T-helper 2 cell (primary cell): Measurements from ENCODE around the gene NUP42.
"Not testable (repeated sequence)": the region's sequence is repeated elsewhere in the genome, so short reads cannot be mapped to it uniquely, and the experiment has no call there.

Source experiments
- DNase-seq, 5 experiments: peaks; one replicate each; pipeline versions ENCODE4 v3.0.0 to v3.0.0-alpha.2; 2012 to 2022

Gene NUP42

DNA sequence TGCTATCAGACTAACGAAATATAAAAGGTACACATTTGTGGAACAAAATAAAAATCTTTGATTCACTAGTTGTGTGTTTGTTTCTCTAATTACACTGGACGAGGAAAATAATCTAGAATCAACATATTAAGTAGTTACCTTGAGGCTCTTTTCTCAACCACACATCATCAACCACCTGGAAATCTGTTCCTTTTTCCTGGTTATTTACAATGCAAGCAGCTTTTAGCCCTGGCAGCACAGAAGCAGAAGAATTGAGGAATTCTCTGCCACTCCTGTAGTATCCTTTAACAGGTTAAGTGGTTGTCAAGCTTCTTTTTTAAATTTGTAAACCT is 23.7 kb downstream of the NUP42 start:
- no peak for DNase-seq

DNA sequence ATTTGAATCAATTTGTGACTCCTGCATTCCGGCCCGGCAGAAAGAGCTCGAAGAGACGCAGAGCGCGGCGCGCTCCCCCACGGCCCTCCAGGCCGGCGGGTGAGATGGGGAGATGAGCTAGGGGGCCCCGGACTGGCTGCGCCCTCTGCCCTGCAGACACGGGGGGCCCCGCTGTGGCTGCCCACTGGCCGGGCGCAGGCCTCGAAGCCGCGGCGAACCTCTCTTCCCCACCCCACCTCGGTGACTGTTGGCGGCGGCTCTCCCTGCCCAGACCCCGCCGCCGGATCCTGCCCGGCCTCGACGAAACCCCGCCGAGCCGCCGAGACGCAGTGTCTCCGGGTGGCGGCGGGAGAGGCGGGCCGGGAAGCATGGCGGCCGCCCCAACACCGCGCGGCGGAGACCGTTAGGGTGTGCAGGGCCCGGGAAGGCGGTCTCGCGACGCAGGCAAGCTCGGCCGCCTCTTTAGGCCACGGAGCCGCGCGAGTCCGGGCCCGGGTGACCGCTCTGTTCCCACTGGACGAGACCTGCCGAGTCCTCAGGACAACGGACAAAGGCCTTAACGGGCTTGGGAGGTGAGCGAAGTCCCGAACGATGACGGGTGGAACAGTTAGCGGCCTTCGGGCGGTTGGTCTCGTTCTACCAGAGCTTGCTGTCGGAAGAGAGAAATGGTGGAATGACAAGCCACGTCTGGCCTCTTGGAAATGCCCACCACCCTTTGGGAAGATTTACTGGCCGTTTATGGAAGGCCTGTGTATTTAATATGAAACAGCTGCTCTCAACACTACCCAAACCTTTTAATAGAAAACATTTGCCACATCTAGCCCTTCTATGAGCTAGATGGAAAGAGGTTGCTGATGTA is 24.3 kb downstream of the NUP42 start:
- no peak for DNase-seq

DNA sequence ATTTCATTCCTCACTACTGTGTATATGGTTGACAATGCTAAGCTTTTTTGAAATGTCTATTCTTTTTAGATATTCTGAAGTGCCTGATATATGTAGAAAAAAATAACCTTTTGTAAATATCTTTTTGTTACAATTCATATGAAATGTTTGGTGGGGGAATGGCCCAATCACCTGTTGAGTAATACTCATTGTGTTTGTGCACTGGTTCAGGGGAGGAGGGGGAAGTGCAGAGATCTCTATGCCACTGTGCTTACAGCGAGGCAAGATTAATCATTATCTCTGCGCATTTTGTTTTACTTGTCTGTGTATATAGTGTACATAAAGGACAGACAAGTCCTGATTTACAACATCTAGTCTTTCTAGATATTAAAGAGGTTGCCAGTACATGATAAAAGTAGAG is 25.2 kb downstream of the NUP42 start:
- no peak for DNase-seq

DNA sequence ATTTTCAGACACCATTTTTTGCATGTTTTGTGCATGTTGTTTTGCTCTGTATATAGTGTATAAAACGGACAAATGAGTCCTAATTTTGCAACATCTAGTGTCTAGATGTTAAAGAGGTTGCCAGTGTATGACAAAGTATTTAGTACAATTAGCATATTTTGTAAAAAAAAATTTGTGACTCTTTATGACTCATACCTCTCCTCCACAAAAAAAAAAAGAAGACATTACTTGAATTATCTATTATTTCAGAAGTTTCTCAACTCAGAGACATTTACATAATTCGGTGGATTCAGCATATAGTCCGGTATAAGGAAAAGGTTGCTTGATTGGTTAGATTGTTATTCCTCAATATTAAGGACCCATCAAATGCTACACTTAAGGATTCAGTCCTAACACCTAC is 26.0 kb downstream of the NUP42 start:
- DNase-seq, result no peak

DNA sequence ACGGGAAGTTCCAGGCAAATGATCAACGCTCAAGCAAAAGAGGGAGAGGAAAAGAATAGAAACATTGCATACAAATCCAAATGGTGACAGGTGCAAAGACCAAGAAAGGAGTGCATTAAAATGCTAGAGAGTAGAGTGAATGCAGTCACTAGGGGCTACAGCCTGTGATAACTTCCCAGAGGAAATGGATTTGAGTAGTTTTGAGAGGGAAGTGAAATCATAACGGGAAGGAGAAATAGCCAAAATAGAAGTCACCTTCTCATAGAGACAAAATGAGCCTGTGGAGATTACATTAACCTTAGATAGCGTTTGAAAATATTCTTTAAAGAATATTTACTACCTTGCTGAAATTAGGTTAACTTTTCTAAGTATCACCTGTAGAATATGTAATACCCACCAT is 26.5 kb downstream of the NUP42 start:
- no peak for DNase-seq

DNA sequence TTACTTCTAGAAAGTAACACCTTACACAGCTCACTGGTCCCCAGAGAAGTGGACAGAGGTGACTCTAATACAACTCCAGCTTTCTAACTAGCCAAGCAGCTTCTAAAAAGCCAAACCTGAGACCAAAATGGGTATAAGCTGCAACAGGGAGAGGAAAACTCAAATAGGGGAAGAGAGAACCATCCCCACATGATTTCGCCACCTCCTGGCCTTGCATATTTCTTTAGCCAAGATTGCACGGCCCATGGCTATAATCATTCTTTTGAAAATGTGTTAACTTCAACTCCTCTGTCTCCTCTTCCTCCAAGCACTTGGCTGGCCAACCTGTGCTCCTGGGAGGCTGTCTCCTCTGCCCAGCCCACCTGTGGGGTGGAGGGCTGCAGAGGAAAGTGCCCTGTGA is 28.7 kb downstream of the NUP42 start:
- no peak for DNase-seq

DNA sequence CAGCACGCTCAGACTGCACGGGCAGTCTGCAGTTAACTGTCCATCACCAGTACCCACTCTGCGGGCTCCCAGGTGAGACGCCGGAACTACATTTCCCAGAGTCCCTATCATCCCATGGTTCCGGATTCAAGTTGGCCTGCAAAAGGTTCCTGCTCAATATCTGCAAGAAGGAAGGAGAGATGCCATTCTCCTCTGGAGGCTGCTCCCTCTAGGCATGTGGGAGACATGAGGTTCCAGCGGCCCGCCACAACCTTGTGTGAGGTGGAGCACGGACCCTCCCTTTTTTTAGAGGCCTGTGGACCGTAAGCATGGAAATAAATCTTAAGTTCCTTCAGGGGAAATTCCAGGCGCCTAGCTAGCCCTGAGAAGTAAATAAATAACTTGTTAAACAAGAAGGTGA is 29.7 kb downstream of the NUP42 start:
- DNase-seq, result no peak

DNA sequence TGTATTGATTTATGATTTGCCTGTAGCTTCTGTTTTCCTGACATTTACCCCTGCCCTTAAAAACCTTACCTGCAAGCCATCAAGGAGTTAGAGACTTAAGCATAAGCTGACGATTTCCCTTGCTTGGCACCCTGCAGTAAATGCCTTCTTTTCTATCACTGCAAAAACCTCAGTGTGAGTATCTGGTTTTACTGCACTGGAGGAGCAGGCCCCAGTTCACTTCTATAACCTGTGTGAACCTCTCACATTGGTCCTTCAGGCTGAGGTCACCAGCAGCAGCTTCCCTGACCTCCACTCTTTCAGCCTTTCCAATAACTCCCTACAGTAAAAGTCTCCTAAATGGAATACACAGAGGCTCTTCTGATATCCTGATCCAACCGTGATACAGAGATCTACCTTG is 30.5 kb downstream of the NUP42 start:
- DNase-seq, result no peak

DNA sequence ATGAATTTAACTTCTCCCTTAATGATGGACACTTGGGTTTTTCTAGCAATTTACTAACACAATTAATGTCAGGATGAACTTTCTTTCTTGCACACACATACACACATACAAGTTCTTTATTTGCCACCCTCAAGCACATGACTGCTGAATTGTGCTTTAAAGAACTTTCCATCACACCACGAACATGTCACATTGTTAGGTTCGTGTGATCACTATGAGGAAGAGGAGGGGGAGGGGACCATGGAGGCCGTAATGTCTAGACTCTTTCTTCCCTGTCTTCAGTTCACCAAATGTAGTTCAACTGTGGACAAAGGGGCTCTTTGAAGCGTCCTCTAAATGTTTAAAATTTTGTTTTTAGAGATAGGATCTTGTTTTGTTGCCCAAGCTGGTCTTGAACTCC is 31.0 kb downstream of the NUP42 start:
- no peak for DNase-seq

DNA sequence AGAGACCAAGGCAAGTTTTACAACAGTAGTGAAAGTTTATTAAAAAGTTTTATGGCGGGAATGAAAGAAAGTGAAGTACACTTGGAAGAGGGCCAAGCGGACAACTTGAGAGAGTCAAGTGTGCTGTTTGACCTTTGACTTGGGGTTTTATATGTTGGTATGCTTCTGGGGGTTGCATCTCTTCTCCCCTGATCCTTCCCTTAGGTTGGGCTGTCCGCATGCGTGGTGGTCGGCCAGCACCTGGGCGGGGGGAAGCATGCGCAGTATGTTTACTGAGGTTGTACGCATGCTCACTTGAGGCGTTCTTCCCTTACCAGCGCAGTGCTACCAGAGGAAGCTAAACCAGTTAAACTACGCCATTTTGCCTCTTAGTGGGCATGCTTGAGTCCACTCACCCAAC is 31.9 kb downstream of the NUP42 start:
- DNase-seq, result no peak

DNA sequence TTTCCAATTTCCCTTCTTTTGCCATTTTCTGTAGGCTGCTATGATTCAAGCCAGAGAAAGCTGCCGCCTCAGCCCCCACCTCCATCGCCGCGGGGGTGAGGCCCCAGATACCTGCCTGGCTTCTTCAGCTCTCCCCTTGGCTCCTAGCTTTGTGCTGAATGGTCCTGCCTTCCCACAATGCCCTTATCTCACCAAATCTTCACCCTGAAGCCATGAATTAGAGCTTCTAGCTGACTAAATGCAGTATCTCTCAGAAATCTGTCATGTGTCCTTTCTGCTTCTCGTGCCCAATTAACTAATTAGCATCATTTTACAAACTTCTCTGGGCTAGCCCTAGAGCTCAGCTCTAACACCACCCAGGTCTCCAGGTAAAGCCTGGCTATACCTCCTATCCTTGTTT is 32.6 kb downstream of the NUP42 start:
- no peak for DNase-seq

DNA sequence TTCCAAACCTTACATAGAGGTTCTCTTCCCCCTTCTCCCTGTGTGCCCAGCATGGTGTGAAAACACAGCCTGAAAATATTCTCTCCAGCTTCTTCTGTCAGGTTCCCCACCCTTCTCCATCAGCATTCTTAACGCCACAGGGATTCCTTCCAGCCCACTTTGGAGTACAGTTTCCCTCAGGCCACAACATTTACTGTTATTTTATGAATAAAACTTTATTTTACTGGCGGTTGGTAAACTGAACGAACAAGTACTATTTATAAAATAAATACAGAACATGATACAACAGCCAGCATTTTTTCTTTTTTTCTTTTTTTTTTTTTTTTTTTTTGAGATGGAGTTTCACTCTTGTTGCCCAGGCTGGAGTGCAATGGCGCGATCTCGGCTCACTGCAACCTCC is 33.1 kb downstream of the NUP42 start:
- DNase-seq, result no peak

DNA sequence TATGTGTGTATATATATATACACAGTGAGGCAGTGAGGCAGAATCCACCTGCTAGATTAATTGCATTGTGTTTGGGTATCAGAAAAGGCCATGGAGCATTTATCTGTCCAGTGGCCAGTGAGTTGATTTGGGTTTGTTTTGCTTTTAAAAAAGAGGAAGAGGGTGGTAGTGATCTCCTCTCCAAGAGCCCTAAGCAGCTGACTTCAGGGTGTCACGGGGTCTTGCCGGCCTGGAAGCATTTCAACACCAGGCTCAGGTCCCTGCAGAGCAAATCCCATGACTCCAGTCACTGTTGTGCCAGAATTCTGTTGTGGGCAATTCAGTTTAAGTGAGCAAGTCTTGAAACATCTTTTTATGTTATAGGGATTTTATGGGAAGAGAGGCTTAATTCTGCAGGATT is 34.2 kb downstream of the NUP42 start:
- DNase-seq, result no peak

DNA sequence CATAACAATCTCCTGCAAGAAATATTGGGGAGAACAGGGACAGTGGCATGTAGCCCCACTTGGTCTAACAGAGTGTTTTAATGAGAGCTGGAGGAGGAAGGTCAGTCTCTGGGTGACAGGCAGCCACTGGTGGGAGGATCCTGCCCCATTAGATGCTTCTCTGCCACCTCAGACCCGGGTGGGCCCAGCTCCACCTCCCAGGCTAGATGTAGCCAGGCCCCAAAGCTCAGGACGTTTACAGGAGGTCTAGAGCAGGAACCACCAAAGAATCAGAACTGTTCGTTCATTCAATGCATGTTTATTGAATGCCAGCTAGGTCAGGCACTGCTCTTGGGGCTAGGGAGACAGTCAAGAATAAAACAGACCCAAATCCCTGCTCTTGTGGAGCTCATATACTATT is 36.3 kb downstream of the NUP42 start:
- DNase-seq, result no peak

DNA sequence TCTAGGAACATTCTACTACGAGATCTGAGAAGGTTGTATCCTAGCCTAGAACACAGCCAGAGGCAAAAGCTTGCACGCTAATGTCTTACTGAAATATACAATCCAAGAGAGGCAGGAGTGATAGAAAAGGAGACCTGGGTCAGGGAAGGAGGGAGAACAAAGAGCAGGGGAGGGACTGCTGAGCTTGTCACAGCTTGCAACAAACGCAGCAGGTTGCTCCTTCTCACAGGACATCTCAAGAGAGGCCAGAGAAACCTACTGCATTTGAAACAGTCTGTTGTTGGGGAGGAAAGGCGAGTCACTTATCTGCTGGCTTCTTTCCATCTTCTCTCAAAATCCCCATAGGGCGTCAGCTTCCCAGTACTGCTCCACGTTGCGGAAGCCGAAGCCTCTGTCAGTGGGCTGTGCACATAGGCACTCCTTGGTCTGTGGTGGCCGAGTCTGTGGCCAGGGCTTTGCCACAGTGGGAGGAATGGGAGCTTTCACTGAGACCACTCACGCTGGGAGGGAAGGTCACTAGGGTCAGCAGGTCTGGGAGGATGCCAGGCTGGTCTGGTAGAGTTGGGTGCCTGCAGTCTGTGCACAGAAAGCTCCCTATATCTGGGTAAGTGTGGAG is 39.0 kb downstream of the NUP42 start:
- no peak for DNase-seq

DNA sequence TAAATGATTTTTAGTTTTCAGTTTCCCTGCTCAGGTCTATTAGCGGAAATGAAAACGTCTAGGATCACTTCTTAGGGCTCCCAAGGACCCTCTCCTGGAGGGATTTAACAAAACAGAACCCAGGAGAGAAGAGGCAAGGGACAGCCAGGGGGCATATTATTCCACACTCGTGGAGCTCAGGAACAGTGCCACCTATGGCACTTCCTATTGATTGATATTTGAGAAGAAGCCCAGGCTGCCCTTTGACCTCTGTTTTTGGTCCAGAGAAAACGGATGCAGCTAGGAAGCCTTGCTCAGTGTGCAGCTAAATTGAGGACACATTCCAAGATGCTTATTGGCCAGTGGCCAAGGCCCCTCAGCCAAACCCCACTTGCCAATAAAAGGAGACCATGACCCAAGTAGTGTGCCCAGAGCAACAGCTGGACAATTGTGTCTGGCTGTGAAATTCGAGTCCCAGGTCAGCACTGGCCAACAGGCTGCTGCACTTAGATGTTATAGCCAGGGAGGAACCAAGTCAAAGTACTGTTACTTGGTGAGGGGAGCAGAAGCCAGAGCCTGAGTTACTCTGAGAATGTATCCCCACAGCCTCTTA is 40.7 kb downstream of the NUP42 start:
- no peak for DNase-seq

DNA sequence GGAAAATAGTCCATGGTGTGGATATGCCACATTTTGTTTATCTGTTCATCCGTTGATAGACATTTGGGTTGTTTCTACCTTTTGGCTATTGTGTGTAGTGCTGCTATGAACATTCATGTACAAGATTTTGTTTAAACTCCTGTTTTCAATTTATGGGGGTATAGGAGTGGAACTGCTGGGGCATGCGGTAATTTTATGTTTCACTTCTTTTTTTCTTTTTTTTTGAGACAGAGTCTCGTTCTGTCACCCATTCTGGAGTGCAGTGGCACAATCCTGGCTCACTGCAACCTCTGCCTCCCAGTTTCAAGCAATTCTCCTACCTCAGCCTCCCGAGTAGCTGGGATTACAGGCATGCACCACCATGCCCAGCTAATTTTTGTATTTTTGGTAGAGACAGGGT is 42.5 kb downstream of the NUP42 start:
- DNase-seq, result not testable (repeated sequence)

DNA sequence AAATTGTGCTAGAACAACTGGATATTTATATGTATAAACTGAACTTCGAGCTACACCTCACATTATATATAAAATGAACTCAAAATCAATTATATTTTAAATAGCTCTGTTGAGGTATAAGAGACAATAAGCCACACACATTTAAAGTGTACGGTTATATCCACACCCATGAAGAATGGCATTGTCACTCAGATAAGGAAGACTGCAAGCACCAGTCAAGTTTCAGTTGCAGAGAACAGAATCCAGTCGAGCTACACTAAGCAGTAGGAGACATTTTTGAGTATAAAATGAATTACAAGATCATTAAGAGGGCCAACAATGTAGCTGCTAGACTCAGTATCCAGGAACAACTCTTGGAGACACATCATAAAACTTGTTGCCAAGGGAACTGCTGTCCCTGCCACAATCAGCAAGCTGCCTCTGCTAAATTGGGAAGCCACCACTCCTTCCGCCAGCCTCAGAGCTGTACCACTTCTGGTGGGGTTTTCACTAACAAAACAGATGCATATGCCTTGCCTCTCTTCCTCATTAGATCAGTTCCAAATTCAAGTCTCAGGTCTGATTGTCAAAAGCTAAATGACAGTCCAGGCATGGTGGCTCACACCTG is 45.1 kb downstream of the NUP42 start:
- DNase-seq, result no peak

DNA sequence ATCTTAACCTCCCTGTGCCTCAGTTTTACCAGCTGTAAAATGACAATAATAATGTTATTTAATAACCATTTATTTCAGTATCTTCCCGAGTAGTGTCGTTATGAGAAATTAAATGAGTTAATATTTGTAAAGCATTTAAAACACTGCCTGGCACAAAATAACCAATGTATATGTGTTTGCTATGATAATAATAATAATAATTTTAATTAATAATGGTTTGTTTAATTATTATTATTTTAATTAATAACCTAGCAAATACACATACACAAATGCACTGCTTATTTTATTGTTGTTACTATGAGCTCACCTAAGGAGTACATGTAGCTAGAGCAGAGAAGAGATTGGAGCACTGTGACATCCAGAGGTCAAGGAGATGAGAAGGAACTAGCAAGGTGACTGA is 46.6 kb downstream of the NUP42 start:
- DNase-seq, result no peak

DNA sequence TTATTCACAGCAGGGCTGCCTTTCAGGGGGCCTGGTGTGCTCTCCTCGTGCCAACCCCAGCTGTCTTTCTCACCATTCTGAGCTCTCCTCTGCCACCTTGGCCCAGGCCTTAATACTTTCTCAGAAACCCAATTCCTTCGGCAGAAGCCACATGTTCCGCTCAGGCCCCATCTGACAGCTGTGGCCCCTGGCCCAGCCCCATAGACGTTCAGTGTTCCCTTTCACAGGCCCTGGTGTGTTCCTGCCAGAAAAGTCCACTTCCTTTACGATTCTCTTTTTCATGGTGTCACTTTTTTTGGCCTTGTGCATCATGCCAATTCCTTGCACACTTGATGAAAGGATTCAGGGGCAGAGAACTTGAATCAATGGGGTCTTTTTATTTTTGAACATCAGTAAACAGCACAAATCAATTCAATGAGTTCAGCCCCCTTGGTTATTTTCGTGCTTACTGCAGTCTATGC is 48.8 kb downstream of the NUP42 start:
- DNase-seq, result no peak

DNA sequence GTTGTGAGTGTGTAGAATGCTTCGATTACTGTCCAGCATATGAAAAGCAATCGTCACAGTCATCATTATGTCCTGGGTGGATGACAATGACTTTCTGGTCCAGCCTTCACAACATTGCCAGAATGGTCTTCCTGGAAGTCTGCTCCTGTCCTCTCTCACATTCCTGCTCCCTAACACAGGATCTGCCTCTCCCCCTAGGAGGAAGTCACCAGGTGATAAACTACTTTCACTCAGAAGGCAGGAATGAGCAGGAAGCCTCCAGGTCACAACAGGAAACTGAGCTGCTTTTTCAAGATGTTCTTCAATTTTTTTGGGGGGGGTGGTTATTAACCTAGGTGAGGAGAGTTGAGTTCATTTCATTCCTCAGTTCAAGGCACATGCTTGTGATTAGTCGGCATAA is 51.1 kb downstream of the NUP42 start:
- DNase-seq, result no peak

DNA sequence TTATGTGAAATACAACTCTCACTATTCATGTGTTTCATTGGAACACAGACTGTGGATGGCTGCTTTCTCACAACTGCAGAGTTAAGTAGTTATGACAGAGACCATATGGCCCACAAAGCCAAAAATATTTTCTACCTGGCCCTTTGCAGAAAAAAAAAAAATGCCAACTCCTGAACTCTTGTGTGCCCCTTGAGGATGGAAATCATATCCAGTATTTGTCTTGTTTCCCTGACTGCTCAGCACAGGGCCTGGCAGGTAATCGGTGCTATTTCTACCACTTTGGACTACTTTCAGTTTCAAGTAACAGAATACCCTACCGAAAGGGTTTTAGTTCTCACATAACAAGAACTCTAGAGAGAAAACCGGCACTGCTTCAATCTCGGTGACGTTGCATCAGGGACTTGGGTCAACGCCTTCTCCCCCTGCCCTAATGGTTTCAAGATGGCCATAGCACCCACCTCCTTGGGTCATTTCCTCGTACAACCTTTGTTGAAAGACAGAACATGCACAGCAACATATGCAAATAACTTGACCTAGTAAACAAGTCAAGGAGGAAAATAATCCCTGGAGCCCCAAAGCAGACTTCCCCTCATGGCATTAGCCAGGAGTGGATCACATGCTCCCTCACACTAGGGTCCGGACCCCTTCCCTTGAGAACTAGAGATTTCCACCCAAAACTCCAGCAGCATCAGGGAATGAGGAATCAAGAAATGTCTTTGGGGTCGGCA is 52.9 kb downstream of the NUP42 start:
- DNase-seq, result no peak

DNA sequence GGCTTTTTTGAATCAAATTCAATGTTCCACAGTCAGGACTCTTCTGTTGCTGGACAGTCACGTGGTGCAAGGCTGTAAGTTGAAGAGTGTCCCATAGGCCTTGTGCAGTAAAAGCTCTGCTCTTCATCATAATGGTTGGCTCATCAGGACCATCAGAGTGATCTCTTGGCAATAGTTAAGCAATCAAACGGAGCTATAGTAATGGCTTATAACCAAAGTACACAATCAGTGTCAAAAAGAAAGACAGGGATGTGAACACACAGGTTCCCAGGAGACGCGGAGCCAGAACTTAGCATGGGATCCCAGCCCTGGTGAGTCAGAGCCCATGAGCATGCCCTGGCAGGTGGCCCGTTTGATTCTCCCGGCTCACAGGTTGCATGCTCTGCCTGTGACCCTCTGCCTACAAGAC is 54.0 kb downstream of the NUP42 start:
- DNase-seq, result no peak
